ENCODE measurements around the gene CENPM. TPM values are rescaled to one million over a fixed set of nuclear protein-coding genes. Genes with fewer than 3 reads are reported as not detected.

The CENPM gene
- total RNA-seq, 8 experiments from 2014 or later = 1.4 to 28.1 (median 4.4) TPM

DNA sequence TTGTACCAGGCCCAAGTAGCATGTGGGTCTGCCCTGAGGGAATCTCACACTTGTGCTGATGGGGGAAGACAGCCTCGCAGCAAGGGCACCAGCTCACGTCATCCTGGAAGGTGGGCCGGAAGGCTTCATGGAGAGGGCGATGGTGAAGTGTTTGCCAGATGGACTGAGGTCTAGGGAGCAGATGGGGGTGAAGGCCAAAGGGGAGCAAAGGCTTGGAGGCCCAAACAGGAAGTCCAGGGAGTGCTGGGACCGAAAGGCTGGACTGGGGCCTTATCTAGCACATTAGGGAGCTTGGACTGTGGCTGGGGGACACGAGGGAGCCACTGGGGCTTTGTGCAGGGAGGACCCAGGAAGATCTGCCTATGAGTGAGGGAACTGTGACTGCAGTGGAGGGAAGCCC lies 19.1 kb downstream of the CENPM start:
- in situ Hi-C loops (cut with MboI; ENCODE audit: low pct_unique_long_range_greater_than_20kb in 2 of 9, low sequenced_read_pairs in 9 of 9, unreplicated experiment in 9 of 9) = loop anchor here in 2 of 9 experiments (25.0 kb wide), 3 partner anchors 116 to 241 kb away; partner anchors contain the start of genes CCDC134 (in 1 of the 2), MEI1 (in 1 of the 2) and SNU13 (in 1 of the 2)
- H3K4me1 ChIP-seq (replicated peaks in 1 of 2) = peaks cover 3 to 9% of the 10 kb centered on the region in 2 donors
- no peak overlapping the region for H3K4me3 ChIP-seq
- 67% methylated on average over 1 of the region's 6 CpGs; no CpG with 5 or more reads in 9 of the 10 experiments for WGBS, 10 experiments
- no peak overlapping the region for H3K27ac ChIP-seq
- no peak for ATAC-seq (replicated peaks in 6 of 8)

DNA sequence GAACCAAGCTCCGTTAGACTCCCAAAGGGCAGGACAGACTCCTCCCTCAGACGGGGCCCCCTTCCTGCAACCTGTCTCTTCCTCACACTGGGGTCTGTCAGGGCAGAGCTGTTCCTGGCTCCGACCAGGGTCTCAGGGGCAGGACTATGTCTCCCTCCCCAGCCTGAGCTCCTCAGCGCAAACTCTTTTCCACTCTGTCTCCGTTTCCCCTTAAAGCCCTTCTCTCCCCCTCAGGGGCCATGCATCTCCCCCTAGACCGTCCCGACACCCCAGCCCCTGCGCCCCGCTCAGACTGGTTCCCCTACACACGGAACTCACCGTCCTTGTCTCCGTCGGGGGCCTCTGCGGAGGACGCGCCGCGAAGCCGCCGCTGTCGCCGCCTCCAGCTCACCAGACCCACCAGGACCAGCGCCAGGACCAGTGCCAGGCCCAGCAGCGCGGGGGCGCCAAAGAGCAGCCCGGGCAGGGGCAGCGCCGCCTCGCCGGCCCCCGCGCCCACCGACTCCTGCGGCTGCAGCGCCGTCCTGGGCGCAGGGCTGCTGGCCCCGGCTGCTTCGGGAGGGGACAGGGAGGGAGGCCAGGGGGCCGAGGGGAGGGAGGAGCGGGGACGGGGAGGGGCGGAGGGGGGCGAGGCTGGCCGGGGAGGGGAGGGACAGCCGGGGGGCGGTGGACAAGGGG lies 21.0 kb downstream of the CENPM start:
- Histone ChIP-seq H3K4me1 (replicated peaks in 1 of 2) (peaks cover 3 to 9% of the 10 kb centered on the region in 2 donors), H3K27ac (no peak overlapping the region), H3K4me3 (peak overlapping the region in 2 of 5 donors; percentile 18 to 20)
- in situ Hi-C loops (cut with MboI; ENCODE audit: low pct_unique_long_range_greater_than_20kb in 2 of 9, low sequenced_read_pairs in 9 of 9, unreplicated experiment in 9 of 9) = loop anchor here in 2 of 9 experiments (25.0 kb wide), 3 partner anchors 114 to 239 kb away; partner anchors contain the start of genes CCDC134 (in 1 of the 2), MEI1 (in 1 of the 2) and SNU13 (in 1 of the 2)
- ATAC-seq (replicated peaks in 6 of 8) = peak; percentile 44 to 86 (median 69)
- no CpG with 5 or more reads among the region's 48 CpGs for WGBS, 10 experiments

DNA sequence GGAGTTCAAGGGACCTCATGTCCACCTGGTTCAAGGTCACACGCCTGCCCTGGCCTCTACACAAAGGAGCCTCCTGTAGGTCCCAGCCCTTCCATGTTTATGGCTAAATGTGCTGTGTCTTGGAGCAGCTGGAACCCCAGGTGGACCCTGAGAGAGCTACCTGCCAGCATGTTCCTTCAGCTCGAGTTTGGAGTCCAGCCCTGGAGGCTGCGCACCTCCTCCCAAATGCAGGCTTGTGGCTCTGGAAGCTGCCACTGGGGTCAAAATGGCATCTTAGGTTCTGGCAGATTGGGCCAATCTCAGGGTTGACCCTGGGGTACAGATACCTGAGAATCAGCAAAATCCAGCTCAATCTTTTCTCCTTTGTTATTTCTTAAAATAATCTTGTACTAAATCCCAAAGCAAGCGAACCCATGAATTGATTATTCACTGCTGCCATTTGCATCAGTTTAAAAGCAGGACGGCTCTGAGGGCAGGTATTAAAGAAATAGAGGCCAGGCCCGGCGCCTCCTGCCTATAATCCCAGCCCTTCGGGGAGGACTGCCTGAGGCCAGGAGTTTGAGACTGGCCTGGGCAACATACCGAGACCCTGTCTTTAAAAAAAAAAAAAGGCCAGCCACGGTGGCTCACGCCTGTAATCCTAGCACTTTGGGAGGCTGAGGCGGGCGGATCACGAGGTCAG lies 23.2 kb downstream of the CENPM start:
- Histone ChIP-seq H3K4me3 (no peak overlapping the region), H3K4me1 (replicated peaks in 1 of 2) (peaks cover 3 to 13% of the 10 kb centered on the region in 2 donors), H3K27ac (no peak overlapping the region)
- WGBS, 10 experiments = 60 to 100% (median 81%) methylated on average over 1 to 8 of the region's 14 CpGs
- no peak for ATAC-seq (replicated peaks in 6 of 8)
- in situ Hi-C loops (cut with MboI; ENCODE audit: low pct_unique_long_range_greater_than_20kb in 2 of 9, low sequenced_read_pairs in 9 of 9, unreplicated experiment in 9 of 9) = no loop called here

GRCh38 chr22:41922940-41923594 lies 23.9 kb downstream of the CENPM start:
- WGBS, 10 experiments = 83% methylated on average over 1 to 2 of the region's 4 CpGs; no CpG with 5 or more reads in 8 of the 10 experiments
- H3K4me1 ChIP-seq (replicated peaks in 1 of 2) = peaks cover under 1 to 13% of the 10 kb centered on the region in 2 donors
- no peak overlapping the region for H3K4me3 ChIP-seq
- in situ Hi-C loops (cut with MboI; ENCODE audit: low pct_unique_long_range_greater_than_20kb in 2 of 9, low sequenced_read_pairs in 9 of 9, unreplicated experiment in 9 of 9) = no loop called here
- ATAC-seq (replicated peaks in 6 of 8) = no peak
- no peak overlapping the region for H3K27ac ChIP-seq

GRCh38 chr22:41922328-41922727 lies 24.6 kb downstream of the CENPM start:
- Histone ChIP-seq H3K27ac (no peak overlapping the region), H3K4me1 (replicated peaks in 1 of 2) (peaks cover 0 to 13% of the 10 kb centered on the region in 2 donors), H3K4me3 (no peak overlapping the region)
- no peak for ATAC-seq (replicated peaks in 6 of 8)
- WGBS, 10 experiments = 83 to 90% methylated on average over 2 to 3 of the region's 5 CpGs; no CpG with 5 or more reads in 8 of the 10 experiments
- in situ Hi-C loops (cut with MboI; ENCODE audit: low pct_unique_long_range_greater_than_20kb in 2 of 9, low sequenced_read_pairs in 9 of 9, unreplicated experiment in 9 of 9) = no loop called here

DNA sequence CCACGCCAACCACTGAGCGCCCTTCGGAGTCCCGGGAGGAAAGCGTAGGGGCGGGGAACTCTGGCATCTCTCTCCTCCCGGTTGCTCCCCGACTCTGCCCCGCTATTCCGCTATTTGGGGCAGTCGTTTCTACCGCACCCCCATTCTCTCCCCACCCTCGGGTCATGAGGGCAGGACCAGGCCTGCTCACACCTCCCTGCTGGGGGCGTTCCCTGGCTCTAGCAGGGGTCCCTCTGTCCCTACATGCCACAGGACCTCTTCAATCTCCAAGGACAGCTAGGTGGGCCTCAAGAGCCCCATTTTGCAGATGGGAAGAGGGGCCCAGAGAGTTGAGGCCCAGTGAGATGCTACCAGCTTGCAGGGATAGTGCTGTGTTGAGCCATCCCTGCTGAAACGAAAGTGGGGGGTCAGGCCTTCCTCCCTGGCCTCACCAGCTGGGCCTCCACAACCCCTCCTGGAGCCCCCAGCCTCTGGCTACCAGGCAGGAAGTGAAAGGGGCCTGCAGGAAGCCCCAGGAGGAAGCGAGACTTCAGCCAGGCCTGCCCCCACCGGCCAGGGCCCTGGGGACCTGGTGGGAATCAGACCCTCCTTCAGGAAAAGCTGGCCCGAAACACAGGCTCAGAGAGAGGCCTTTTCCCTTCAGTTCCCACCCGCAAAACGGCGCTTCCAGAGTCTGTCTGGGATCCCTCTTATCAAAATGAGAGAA lies 26.5 kb downstream of the CENPM start:
- H3K4me1 ChIP-seq (replicated peaks in 1 of 2) = peaks cover 0 to 4% of the 10 kb centered on the region in 2 donors
- ATAC-seq (replicated peaks in 6 of 8) = no peak
- 58 to 100% (median 100%) methylated on average over 1 to 2 of the region's 21 CpGs; no CpG with 5 or more reads in 4 of the 10 experiments for WGBS, 10 experiments
- H3K4me3 ChIP-seq = no peak overlapping the region
- H3K27ac ChIP-seq = no peak overlapping the region
- in situ Hi-C loops (cut with MboI; ENCODE audit: low pct_unique_long_range_greater_than_20kb in 2 of 9, low sequenced_read_pairs in 9 of 9, unreplicated experiment in 9 of 9) = no loop called here

DNA sequence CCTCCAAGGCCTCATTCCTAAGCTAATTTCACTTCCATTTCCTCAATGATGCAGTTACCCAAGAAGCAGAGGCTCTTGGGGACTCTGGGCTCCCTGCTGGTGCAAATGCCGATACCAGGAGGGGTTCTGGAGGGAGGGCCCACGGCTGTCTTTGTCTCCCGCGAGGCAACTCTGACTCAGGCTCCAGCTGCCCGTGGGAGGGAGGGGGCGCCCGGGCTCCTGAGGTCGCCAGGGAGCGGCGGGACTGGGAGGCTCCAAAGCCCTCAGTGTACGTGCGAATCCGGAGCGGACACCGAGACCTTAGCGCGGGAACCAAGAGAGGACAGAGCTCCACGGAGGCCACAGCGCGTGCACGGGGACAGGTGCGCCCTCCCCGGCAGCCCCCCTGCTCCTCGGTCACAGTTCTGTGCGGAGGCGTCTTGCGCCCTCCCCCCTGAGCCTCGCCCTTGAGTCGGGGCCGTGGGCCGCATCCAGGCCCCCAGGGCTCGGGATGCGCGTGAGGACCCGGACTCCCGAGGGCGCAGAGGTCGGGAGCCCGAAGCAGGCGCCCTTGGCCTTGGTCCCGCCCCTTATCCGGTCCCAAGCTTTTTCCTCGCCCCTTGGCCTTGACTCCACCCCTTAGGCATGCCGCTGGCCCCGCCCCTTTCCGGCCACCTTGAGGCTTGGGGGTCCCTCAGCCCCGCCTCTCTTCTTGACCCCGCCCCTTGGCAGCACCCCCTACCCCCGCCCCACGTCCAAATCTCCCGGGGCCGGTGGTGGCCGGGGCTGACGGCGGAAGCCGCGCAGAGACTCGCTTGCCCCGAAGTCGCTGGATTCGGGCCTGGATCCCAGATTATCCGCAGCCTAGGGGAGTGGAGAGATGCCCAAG lies 27.4 kb downstream of the CENPM start:
- peaks cover 0 to 7% of the 10 kb centered on the region in 2 donors for H3K4me1 ChIP-seq (replicated peaks in 1 of 2)
- peak; percentile 26 to 66 (median 60) for ATAC-seq (replicated peaks in 6 of 8)
- H3K4me3 ChIP-seq = peak overlapping the region; percentile 14 to 27 (median 21)
- no peak overlapping the region for H3K27ac ChIP-seq
- WGBS, 10 experiments = 0 to 3% (median 0%) methylated on average over 4 to 6 of the region's 62 CpGs; no CpG with 5 or more reads in 7 of the 10 experiments
- in situ Hi-C loops (cut with MboI; ENCODE audit: low pct_unique_long_range_greater_than_20kb in 2 of 9, low sequenced_read_pairs in 9 of 9, unreplicated experiment in 9 of 9) = no loop called here

DNA sequence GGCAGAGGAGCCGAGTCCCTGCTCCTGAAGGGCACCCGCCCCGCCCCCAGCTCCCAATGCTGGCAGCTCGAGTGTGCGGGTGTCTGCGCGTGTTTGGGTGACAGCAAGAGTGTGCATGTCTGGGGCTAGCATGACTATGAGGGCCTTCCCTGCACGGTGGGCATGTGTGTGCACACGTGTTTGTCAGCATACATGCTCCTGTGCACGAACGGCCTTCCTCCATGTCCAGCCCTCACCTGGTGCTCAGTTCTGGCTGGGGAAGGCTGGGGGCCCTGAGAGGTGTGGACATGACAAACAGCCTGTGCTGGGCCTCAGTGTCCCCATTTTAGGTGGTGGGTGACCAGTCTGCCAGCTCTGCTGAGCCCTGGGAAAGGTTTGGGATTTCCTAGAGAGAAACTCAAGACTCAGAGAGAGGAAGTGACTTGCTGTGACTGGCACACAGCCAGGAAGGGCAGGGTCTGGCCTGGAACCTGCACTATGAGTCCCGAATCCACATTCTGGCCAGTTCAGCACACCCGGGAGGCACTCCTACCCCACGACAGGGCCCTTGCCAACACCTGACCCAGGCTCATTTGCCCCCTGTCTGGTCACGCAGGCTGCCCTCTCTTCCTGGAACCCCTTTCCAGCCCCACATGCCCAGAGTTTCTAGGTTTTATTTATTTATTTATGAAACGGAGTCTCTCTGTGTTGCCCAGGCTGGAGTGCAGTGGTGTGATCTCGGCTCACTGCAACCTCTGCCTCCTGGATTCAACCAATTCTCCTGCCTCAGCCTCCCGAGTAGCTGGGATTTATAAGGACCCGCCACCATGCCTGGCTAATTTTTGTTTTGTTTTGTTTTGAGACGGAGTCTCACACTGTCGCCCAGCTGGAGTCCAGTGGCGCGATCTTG lies 28.8 kb downstream of the CENPM start:
- in situ Hi-C loops (cut with MboI; ENCODE audit: low pct_unique_long_range_greater_than_20kb in 2 of 9, low sequenced_read_pairs in 9 of 9, unreplicated experiment in 9 of 9) = no loop called here
- peaks cover 0 to 7% of the 10 kb centered on the region in 2 donors for H3K4me1 ChIP-seq (replicated peaks in 1 of 2)
- 60 to 87% (median 80%) methylated on average over 1 to 12 of the region's 23 CpGs; no CpG with 5 or more reads in 1 of the 10 experiments for WGBS, 10 experiments
- no peak overlapping the region for H3K4me3 ChIP-seq
- no peak overlapping the region for H3K27ac ChIP-seq
- ATAC-seq (replicated peaks in 6 of 8) = no peak

DNA sequence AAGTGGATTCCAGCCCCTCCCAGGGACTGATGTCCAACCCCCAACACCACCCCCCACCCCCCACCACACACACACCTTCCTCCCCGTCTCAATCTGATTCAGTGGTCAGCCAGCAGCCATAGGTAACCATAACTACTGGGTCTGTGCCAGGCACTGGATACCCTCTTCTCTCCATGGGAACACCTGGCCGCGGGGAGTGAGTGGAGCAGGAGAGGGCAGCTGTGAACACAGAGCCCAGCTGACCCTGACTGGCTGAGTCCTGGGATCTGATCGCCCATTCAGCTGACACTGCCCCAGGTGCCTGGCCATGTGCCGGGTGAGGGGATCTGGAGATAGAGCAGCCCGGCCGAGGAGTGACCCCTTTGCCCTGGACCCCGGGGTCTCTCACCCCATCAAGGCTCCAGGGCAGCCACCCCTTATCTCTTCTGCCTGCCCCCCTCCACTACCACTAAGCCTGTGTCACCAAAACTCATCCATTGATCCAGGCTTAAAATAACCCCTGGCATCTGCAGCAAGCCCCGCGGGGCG lies 29.5 kb downstream of the CENPM start:
- no peak overlapping the region for H3K4me3 ChIP-seq
- WGBS, 10 experiments = 0 to 40% methylated on average over 1 to 3 of the region's 11 CpGs; no CpG with 5 or more reads in 8 of the 10 experiments
- peak in 1 of 8 experiments; percentile 71 for ATAC-seq (replicated peaks in 6 of 8)
- peaks cover 0 to 7% of the 10 kb centered on the region in 2 donors for H3K4me1 ChIP-seq (replicated peaks in 1 of 2)
- H3K27ac ChIP-seq = no peak overlapping the region
- in situ Hi-C loops (cut with MboI; ENCODE audit: low pct_unique_long_range_greater_than_20kb in 2 of 9, low sequenced_read_pairs in 9 of 9, unreplicated experiment in 9 of 9) = no loop called here

DNA sequence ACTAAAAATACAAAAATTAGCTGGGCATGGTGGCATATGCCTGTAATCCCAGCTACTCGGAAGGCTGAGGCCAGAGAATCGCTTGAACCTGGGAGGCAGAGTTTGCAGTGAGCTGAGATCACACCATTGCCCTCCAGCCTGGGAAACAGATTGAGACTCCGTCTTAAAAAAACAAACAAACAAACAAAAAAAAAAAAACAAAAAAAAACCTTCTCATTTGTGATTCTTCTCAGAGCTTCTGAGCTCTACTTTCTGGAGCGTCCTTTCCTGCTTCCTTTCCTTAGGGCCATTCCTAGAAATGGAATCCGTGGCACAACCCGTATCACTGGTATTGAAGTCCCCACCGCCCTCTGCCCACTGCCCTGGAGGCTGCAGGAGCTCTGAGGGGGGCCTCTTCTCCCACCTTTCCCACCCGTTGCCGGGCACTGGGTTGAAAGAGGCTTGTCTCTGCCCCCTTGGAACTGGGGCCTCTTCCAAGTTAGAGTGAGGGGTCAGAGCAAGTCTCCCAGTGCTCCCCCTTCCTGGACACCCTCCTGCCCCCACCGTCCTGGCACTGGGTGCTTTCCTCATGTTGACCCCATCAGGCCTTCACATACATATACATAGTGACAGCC lies 30.1 kb downstream of the CENPM start:
- no peak overlapping the region for H3K27ac ChIP-seq
- ATAC-seq (replicated peaks in 6 of 8) = peak in 1 of 8 experiments; percentile 35
- H3K4me3 ChIP-seq = no peak overlapping the region
- WGBS, 10 experiments = 34 to 67% (median 60%) methylated on average over 1 to 5 of the region's 10 CpGs; no CpG with 5 or more reads in 3 of the 10 experiments
- H3K4me1 ChIP-seq (replicated peaks in 1 of 2) = peaks cover 0 to 7% of the 10 kb centered on the region in 2 donors
- in situ Hi-C loops (cut with MboI; ENCODE audit: low pct_unique_long_range_greater_than_20kb in 2 of 9, low sequenced_read_pairs in 9 of 9, unreplicated experiment in 9 of 9) = no loop called here

Data from motor neuron (in vitro differentiated cells).